ENCODE data around the gene ZNF492.
A peak's percentile ranks its signal among the peaks of the same experiment; 100 is the strongest.
"Not testable (repeated sequence)": the region's sequence is repeated elsewhere in the genome, so short reads cannot be mapped to it uniquely, and the experiment has no call there.

The ZNF492 gene

GRCh38 chr19:22633706-22634449 is at the start of gene ZNF492:
Gene ZNF492, plus strand, starts transcription at chr19:22634324. Its CDS starts 19,076 bp downstream, at chr19:22653400.
- H3K36me3 ChIP-seq (ENCODE audit: control insufficient read depth, insufficient read depth, low read length); H3K27me3 ChIP-seq (ENCODE audit: control insufficient read depth, insufficient read depth, low read length); H3K27ac ChIP-seq (ENCODE audit: low read depth, low read length); H3K4me1 ChIP-seq (ENCODE audit: control insufficient read depth, insufficient read depth, low read length); H3K9ac ChIP-seq (ENCODE audit: low read length): not testable (repeated sequence)
- peak within 1 kb of the TSS; percentile 23; the same call in 1 of the 2 replicates for H3K4me3 ChIP-seq (ENCODE audit: low read depth, low read length)
- peaks cover 59% of the 10 kb centered on the region for H3K9me3 ChIP-seq (ENCODE audit: control insufficient read depth, insufficient read depth, low read depth, low read length)

- no peaks in the 10 kb centered on the region for H3K36me3 ChIP-seq (ENCODE audit: control insufficient read depth, insufficient read depth, low read length)
- no peak overlapping the region for H3K9ac ChIP-seq (ENCODE audit: low read length)
- no peaks in the 10 kb centered on the region for H3K27me3 ChIP-seq (ENCODE audit: control insufficient read depth, insufficient read depth, low read length)
- no peak overlapping the region for H3K27ac ChIP-seq (ENCODE audit: low read depth, low read length)
- H3K4me1 ChIP-seq (ENCODE audit: control insufficient read depth, insufficient read depth, low read length): no peaks in the 10 kb centered on the region
- H3K4me3 ChIP-seq (ENCODE audit: low read depth, low read length): no peak overlapping the region
- peaks cover 91% of the 10 kb centered on the region for H3K9me3 ChIP-seq (ENCODE audit: control insufficient read depth, insufficient read depth, low read depth, low read length)
Measured at GRCh38 chr19:22595422-22595821, 38.7 kb upstream of the ZNF492 start.

- Histone ChIP-seq H3K27ac (ENCODE audit: low read depth, low read length) (no peak overlapping the region), H3K4me3 (ENCODE audit: low read depth, low read length) (no peak overlapping the region), H3K9me3 (ENCODE audit: control insufficient read depth, insufficient read depth, low read depth, low read length) (peaks cover 91% of the 10 kb centered on the region), H3K27me3 (ENCODE audit: control insufficient read depth, insufficient read depth, low read length) (no peaks in the 10 kb centered on the region), H3K9ac (ENCODE audit: low read length) (no peak overlapping the region), H3K4me1 (ENCODE audit: control insufficient read depth, insufficient read depth, low read length) (no peaks in the 10 kb centered on the region), H3K36me3 (ENCODE audit: control insufficient read depth, insufficient read depth, low read length) (no peaks in the 10 kb centered on the region)
Measured at GRCh38 chr19:22595918-22596341, 38.2 kb upstream of the ZNF492 start.

GRCh38 chr19:22600690-22601648 is 33.2 kb upstream of the ZNF492 start:
- no peak overlapping the region for H3K9ac ChIP-seq (ENCODE audit: low read length)
- peaks cover 96% of the 10 kb centered on the region for H3K9me3 ChIP-seq (ENCODE audit: control insufficient read depth, insufficient read depth, low read depth, low read length)
- no peak overlapping the region for H3K27ac ChIP-seq (ENCODE audit: low read depth, low read length)
- H3K4me3 ChIP-seq (ENCODE audit: low read depth, low read length): no peak overlapping the region
- H3K36me3 ChIP-seq (ENCODE audit: control insufficient read depth, insufficient read depth, low read length): no peaks in the 10 kb centered on the region
- H3K27me3 ChIP-seq (ENCODE audit: control insufficient read depth, insufficient read depth, low read length): no peaks in the 10 kb centered on the region
- H3K4me1 ChIP-seq (ENCODE audit: control insufficient read depth, insufficient read depth, low read length): no peaks in the 10 kb centered on the region

GRCh38 chr19:22601906-22602630 is 32.1 kb upstream of the ZNF492 start:
- no peaks in the 10 kb centered on the region for H3K36me3 ChIP-seq (ENCODE audit: control insufficient read depth, insufficient read depth, low read length)
- peaks cover 96% of the 10 kb centered on the region for H3K9me3 ChIP-seq (ENCODE audit: control insufficient read depth, insufficient read depth, low read depth, low read length)
- no peak overlapping the region for H3K27ac ChIP-seq (ENCODE audit: low read depth, low read length)
- H3K9ac ChIP-seq (ENCODE audit: low read length): no peak overlapping the region
- no peak overlapping the region for H3K4me3 ChIP-seq (ENCODE audit: low read depth, low read length)
- no peaks in the 10 kb centered on the region for H3K27me3 ChIP-seq (ENCODE audit: control insufficient read depth, insufficient read depth, low read length)
- no peaks in the 10 kb centered on the region for H3K4me1 ChIP-seq (ENCODE audit: control insufficient read depth, insufficient read depth, low read length)

- H3K27ac ChIP-seq (ENCODE audit: low read depth, low read length): no peak overlapping the region
- H3K9me3 ChIP-seq (ENCODE audit: control insufficient read depth, insufficient read depth, low read depth, low read length): peaks cover 96% of the 10 kb centered on the region
- no peak overlapping the region for H3K4me3 ChIP-seq (ENCODE audit: low read depth, low read length)
- no peaks in the 10 kb centered on the region for H3K27me3 ChIP-seq (ENCODE audit: control insufficient read depth, insufficient read depth, low read length)
- H3K9ac ChIP-seq (ENCODE audit: low read length): no peak overlapping the region
- no peaks in the 10 kb centered on the region for H3K4me1 ChIP-seq (ENCODE audit: control insufficient read depth, insufficient read depth, low read length)
- H3K36me3 ChIP-seq (ENCODE audit: control insufficient read depth, insufficient read depth, low read length): no peaks in the 10 kb centered on the region
Measured at GRCh38 chr19:22602631-22603272, 31.4 kb upstream of the ZNF492 start.

- Histone ChIP-seq H3K4me3 (ENCODE audit: low read depth, low read length) (no peak overlapping the region), H3K9ac (ENCODE audit: low read length) (no peak overlapping the region), H3K9me3 (ENCODE audit: control insufficient read depth, insufficient read depth, low read depth, low read length) (peaks cover 98% of the 10 kb centered on the region), H3K27me3 (ENCODE audit: control insufficient read depth, insufficient read depth, low read length) (no peaks in the 10 kb centered on the region), H3K4me1 (ENCODE audit: control insufficient read depth, insufficient read depth, low read length) (no peaks in the 10 kb centered on the region), H3K36me3 (ENCODE audit: control insufficient read depth, insufficient read depth, low read length) (no peaks in the 10 kb centered on the region), H3K27ac (ENCODE audit: low read depth, low read length) (no peak overlapping the region)
Measured at GRCh38 chr19:22603518-22604440, 30.3 kb upstream of the ZNF492 start.

- Histone ChIP-seq H3K9ac (ENCODE audit: low read length) (no peak overlapping the region), H3K9me3 (ENCODE audit: control insufficient read depth, insufficient read depth, low read depth, low read length) (peaks cover 96% of the 10 kb centered on the region), H3K4me1 (ENCODE audit: control insufficient read depth, insufficient read depth, low read length) (no peaks in the 10 kb centered on the region), H3K4me3 (ENCODE audit: low read depth, low read length) (no peak overlapping the region; the same call in 1 of the 2 replicates), H3K36me3 (ENCODE audit: control insufficient read depth, insufficient read depth, low read length) (no peaks in the 10 kb centered on the region), H3K27ac (ENCODE audit: low read depth, low read length) (no peak overlapping the region), H3K27me3 (ENCODE audit: control insufficient read depth, insufficient read depth, low read length) (no peaks in the 10 kb centered on the region)
Measured at GRCh38 chr19:22604571-22605274, 29.4 kb upstream of the ZNF492 start.

- no peak overlapping the region for H3K9ac ChIP-seq (ENCODE audit: low read length)
- no peaks in the 10 kb centered on the region for H3K4me1 ChIP-seq (ENCODE audit: control insufficient read depth, insufficient read depth, low read length)
- H3K27ac ChIP-seq (ENCODE audit: low read depth, low read length): no peak overlapping the region
- H3K36me3 ChIP-seq (ENCODE audit: control insufficient read depth, insufficient read depth, low read length): no peaks in the 10 kb centered on the region
- H3K4me3 ChIP-seq (ENCODE audit: low read depth, low read length): no peak overlapping the region
- no peaks in the 10 kb centered on the region for H3K27me3 ChIP-seq (ENCODE audit: control insufficient read depth, insufficient read depth, low read length)
- H3K9me3 ChIP-seq (ENCODE audit: control insufficient read depth, insufficient read depth, low read depth, low read length): peaks cover 96% of the 10 kb centered on the region
Measured at GRCh38 chr19:22605275-22606211, 28.6 kb upstream of the ZNF492 start.
